WTC11 (cell line): Measurements from ENCODE around the gene ABI3. TPM values are rescaled to one million over a fixed set of nuclear protein-coding genes. Genes with fewer than 3 reads are reported as not detected.

Source experiments
- ATAC-seq: fragments of 200-7000 bp; cut with Tn5 transposase; 2 replicates; pipeline ENCODE4 v1.10.0; 2021; ENCODE audit warnings: mild to moderate bottlenecking, moderate library complexity
- CTCF ChIA-PET: fragments of 300-600 bp; sonication (Branson Sonifier 250); formaldehyde crosslinking; loops from one replicate; lab custom pipeline; 2021; ENCODE audit warnings: antibody characterized with exemption; lab: Charles Lee
- POLR2A ChIA-PET: fragments of 350-600 bp; sonication (Branson Sonifier 250); formaldehyde crosslinking; loops from one replicate; lab custom pipeline; 2021; ENCODE audit warnings: antibody characterized with exemption; lab: Charles Lee
- DNase-seq: peaks from one replicate; pipeline ENCODE4 v3.0.0; 2021; ENCODE audit warnings: low spot score
- H3K27ac Mint-ChIP-seq: 2 replicates; pipeline ENCODE4 v1.8.0; 2021; ENCODE audit warnings: mixed read lengths
- H3K27me3 Mint-ChIP-seq: 2 replicates; pipeline ENCODE4 v1.8.0; 2021; ENCODE audit warnings: low read depth, mild to moderate bottlenecking, moderate library complexity, mixed read lengths
- H3K36me3 Mint-ChIP-seq: 2 replicates; pipeline ENCODE4 v1.8.0; 2021; ENCODE audit warnings: mixed read lengths
- H3K4me1 Mint-ChIP-seq: 2 replicates; pipeline ENCODE4 v1.8.0; 2022; ENCODE audit warnings: mixed read lengths
- H3K4me3 Mint-ChIP-seq: 2 replicates; pipeline ENCODE4 v1.8.0; 2021; ENCODE audit warnings: mild to moderate bottlenecking, moderate library complexity, mixed read lengths
- H3K9me3 Mint-ChIP-seq: 2 replicates; pipeline ENCODE4 v1.8.0; 2021; ENCODE audit warnings: mixed read lengths
- ATF6 ChIP-seq: sonication (generic); formaldehyde crosslinking; IDR thresholded peaks from 2 replicates; pipeline ENCODE4 v1.8.1; 2023; ENCODE audit warnings: mild to moderate bottlenecking, missing genetic modification reagents
- CBFB ChIP-seq: sonication (generic); formaldehyde crosslinking; IDR thresholded peaks from 2 replicates; pipeline ENCODE4 v1.8.1; 2022; ENCODE audit warnings: mild to moderate bottlenecking, low read depth, missing genetic modification reagents
- HMGA2 ChIP-seq: fragments of 250-450 bp; sonication (Bioruptor Pico); IDR thresholded peaks from 2 replicates; pipeline ENCODE4 v1.4.0; 2021; ENCODE audit warnings: mild to moderate bottlenecking, moderate library complexity
- IRF2 ChIP-seq: sonication (generic); formaldehyde crosslinking; IDR thresholded peaks from 2 replicates; pipeline ENCODE4 v1.8.0; 2022; ENCODE audit warnings: low read depth, missing genetic modification reagents, borderline replicate concordance
- KAT7 ChIP-seq: sonication (generic); formaldehyde crosslinking; IDR thresholded peaks from 2 replicates; pipeline ENCODE4 v1.8.1; 2023; ENCODE audit warnings: missing genetic modification reagents, mild to moderate bottlenecking, borderline replicate concordance
- OVOL2 ChIP-seq: fragments of 250-450 bp; sonication (Bioruptor Pico); IDR thresholded peaks from 2 replicates; pipeline ENCODE4 v1.9.0; 2021; ENCODE audit warnings: mild to moderate bottlenecking, borderline replicate concordance
- SMAD3 ChIP-seq: sonication (generic); formaldehyde crosslinking; IDR thresholded peaks from 2 replicates; pipeline ENCODE4 v1.8.0; 2022; ENCODE audit warnings: missing genetic modification reagents, mild to moderate bottlenecking, borderline replicate concordance
- SMAD4 ChIP-seq: sonication (generic); formaldehyde crosslinking; IDR thresholded peaks from 2 replicates; pipeline ENCODE4 v1.8.0; 2022; ENCODE audit warnings: mild to moderate bottlenecking, missing genetic modification reagents
- USF2 ChIP-seq: sonication (generic); formaldehyde crosslinking; IDR thresholded peaks from 2 replicates; pipeline ENCODE4 v1.8.1; 2023; ENCODE audit warnings: mild to moderate bottlenecking, missing genetic modification reagents, moderate library complexity
- ZNF121 ChIP-seq: sonication (generic); formaldehyde crosslinking; IDR thresholded peaks from 2 replicates; pipeline ENCODE4 v1.8.0; 2023; ENCODE audit warnings: missing genetic modification reagents
- ZNF138 ChIP-seq: sonication (generic); formaldehyde crosslinking; conservative IDR thresholded peaks from 2 replicates; pipeline ENCODE4 v1.8.1; 2022; ENCODE audit warnings: mild to moderate bottlenecking, moderate library complexity, missing genetic modification reagents
- ZNF263 ChIP-seq: sonication (generic); formaldehyde crosslinking; IDR thresholded peaks from 2 replicates; pipeline ENCODE4 v1.8.1; 2022; ENCODE audit warnings: low read depth, mild to moderate bottlenecking, moderate library complexity, missing genetic modification reagents
- ZNF317 ChIP-seq: sonication (generic); formaldehyde crosslinking; IDR thresholded peaks from 2 replicates; pipeline ENCODE4 v1.8.1; 2023; ENCODE audit warnings: low read depth, mild to moderate bottlenecking, moderate library complexity, missing genetic modification reagents, borderline replicate concordance
- total RNA-seq: library from RNA; stranded (reverse); gene quantifications from 3 replicates; pipeline ENCODE4 v1.2.3, GENCODE V29; 2021
- TF ChIP-seq, protein P1 (sequence below): fragments of 250-450 bp; sonication (Bioruptor Pico); IDR thresholded peaks from 2 replicates; pipeline ENCODE4 v1.9.0; 2021; ENCODE audit warnings: mild to moderate bottlenecking
- TF ChIP-seq, protein P2 (sequence below): sonication (generic); formaldehyde crosslinking; IDR thresholded peaks from 2 replicates; pipeline ENCODE4 v1.8.0; 2022; ENCODE audit warnings: mild to moderate bottlenecking, missing genetic modification reagents
- TF ChIP-seq, protein P3 (sequence below): sonication (generic); formaldehyde crosslinking; IDR thresholded peaks from 2 replicates; pipeline ENCODE4 v1.8.1; 2022; ENCODE audit warnings: low read depth, mild to moderate bottlenecking, moderate library complexity, missing genetic modification reagents, borderline replicate concordance
- TF ChIP-seq, protein P4 (sequence below): sonication (generic); formaldehyde crosslinking; IDR thresholded peaks from 2 replicates; pipeline ENCODE4 v1.8.0; 2022; ENCODE audit warnings: mild to moderate bottlenecking, missing genetic modification reagents

ABI3 gene
- total RNA-seq, 1 experiment from 2014 or later: 1.5 TPM

GRCh38 chr17:49242813-49243212 lies 32.3 kb downstream of the ABI3 start (continued):
- TF ChIP-seq, protein P1, sequence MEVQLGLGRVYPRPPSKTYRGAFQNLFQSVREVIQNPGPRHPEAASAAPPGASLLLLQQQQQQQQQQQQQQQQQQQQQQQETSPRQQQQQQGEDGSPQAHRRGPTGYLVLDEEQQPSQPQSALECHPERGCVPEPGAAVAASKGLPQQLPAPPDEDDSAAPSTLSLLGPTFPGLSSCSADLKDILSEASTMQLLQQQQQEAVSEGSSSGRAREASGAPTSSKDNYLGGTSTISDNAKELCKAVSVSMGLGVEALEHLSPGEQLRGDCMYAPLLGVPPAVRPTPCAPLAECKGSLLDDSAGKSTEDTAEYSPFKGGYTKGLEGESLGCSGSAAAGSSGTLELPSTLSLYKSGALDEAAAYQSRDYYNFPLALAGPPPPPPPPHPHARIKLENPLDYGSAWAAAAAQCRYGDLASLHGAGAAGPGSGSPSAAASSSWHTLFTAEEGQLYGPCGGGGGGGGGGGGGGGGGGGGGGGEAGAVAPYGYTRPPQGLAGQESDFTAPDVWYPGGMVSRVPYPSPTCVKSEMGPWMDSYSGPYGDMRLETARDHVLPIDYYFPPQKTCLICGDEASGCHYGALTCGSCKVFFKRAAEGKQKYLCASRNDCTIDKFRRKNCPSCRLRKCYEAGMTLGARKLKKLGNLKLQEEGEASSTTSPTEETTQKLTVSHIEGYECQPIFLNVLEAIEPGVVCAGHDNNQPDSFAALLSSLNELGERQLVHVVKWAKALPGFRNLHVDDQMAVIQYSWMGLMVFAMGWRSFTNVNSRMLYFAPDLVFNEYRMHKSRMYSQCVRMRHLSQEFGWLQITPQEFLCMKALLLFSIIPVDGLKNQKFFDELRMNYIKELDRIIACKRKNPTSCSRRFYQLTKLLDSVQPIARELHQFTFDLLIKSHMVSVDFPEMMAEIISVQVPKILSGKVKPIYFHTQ (CRISPR knock-in tag): no peak
- TF ChIP-seq SMAD3 (CRISPR knock-in tag) (no peak), IRF2 (no peak), HMGA2 (no peak), USF2 (CRISPR knock-in tag) (no peak)
- TF ChIP-seq, all 79 proteins: peak for 0

DNA sequence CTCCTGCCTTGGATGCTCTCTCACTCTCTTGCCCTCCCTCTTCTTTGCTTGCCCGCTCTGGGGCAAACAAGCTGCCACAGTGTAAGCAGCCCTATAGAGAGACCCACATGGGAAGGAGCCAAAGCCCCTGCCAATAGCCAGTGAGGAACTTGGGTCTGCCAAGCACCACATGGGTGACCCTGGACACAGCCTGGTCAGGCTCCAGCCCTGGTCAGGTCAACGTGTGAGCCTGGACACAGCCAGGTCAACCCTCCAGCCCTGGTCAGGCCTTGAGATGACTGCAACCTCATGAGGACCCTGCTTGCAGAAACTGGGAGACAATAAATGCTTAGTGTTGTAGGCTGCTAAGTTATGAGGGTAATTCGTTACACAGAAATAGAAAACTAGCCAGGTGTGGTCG lies 34.3 kb downstream of the ABI3 start:
- Mint-ChIP-seq H3K27me3 (no peaks in the 10 kb centered on the region), H3K4me1 (no peaks in the 10 kb centered on the region), H3K4me3 (no peak overlapping the region), H3K36me3 (no peaks in the 10 kb centered on the region), H3K27ac (no peak overlapping the region), H3K9me3 (no peaks in the 10 kb centered on the region)
- ChIA-PET POLR2A (no interaction called here), CTCF (no interaction called here)
- TF ChIP-seq ZNF263 (CRISPR knock-in tag) (no peak), ZNF138 (CRISPR knock-in tag) (no peak), CBFB (CRISPR knock-in tag) (no peak), KAT7 (no peak), ATF6 (CRISPR knock-in tag) (no peak)
- TF ChIP-seq, protein P2, sequence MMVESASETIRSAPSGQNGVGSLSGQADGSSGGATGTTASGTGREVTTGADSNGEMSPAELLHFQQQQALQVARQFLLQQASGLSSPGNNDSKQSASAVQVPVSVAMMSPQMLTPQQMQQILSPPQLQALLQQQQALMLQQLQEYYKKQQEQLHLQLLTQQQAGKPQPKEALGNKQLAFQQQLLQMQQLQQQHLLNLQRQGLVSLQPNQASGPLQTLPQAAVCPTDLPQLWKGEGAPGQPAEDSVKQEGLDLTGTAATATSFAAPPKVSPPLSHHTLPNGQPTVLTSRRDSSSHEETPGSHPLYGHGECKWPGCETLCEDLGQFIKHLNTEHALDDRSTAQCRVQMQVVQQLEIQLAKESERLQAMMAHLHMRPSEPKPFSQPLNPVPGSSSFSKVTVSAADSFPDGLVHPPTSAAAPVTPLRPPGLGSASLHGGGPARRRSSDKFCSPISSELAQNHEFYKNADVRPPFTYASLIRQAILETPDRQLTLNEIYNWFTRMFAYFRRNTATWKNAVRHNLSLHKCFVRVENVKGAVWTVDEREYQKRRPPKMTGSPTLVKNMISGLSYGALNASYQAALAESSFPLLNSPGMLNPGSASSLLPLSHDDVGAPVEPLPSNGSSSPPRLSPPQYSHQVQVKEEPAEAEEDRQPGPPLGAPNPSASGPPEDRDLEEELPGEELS (CRISPR knock-in tag): no peak
- DNase-seq (no peak), ATAC-seq (no peak)

GRCh38 chr17:49247944-49248343 lies 37.4 kb downstream of the ABI3 start:
- H3K36me3 Mint-ChIP-seq: no peaks in the 10 kb centered on the region
- CTCF ChIA-PET: interaction anchor here (1.1 to 2.5 kb wide), 2 partner anchors 14 to 43 kb away, joined by 3 to 7 read pairs; no protein-coding TSS in a partner anchor
- no peak for ATAC-seq

More at GRCh38 chr17:49247944-49248343, 37.4 kb downstream of the ABI3 start:
- Mint-ChIP-seq H3K9me3 (no peaks in the 10 kb centered on the region), H3K27ac (no peak overlapping the region), H3K4me1 (no peaks in the 10 kb centered on the region), H3K27me3 (no peaks in the 10 kb centered on the region), H3K4me3 (no peak overlapping the region)
- POLR2A ChIA-PET: interaction anchor here (0.5 to 0.6 kb wide), 2 partner anchors 46 to 359 kb away, joined by 3 to 5 read pairs; no protein-coding TSS in a partner anchor
- DNase-seq: no peak
- TF ChIP-seq, protein P3, sequence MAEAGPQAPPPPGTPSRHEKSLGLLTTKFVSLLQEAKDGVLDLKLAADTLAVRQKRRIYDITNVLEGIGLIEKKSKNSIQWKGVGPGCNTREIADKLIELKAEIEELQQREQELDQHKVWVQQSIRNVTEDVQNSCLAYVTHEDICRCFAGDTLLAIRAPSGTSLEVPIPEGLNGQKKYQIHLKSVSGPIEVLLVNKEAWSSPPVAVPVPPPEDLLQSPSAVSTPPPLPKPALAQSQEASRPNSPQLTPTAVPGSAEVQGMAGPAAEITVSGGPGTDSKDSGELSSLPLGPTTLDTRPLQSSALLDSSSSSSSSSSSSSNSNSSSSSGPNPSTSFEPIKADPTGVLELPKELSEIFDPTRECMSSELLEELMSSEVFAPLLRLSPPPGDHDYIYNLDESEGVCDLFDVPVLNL (CRISPR knock-in tag): no peak
- TF ChIP-seq ZNF317 (CRISPR knock-in tag) (no peak), SMAD4 (CRISPR knock-in tag) (no peak), ZNF121 (CRISPR knock-in tag) (no peak), OVOL2 (no peak)
- TF ChIP-seq, protein P4, sequence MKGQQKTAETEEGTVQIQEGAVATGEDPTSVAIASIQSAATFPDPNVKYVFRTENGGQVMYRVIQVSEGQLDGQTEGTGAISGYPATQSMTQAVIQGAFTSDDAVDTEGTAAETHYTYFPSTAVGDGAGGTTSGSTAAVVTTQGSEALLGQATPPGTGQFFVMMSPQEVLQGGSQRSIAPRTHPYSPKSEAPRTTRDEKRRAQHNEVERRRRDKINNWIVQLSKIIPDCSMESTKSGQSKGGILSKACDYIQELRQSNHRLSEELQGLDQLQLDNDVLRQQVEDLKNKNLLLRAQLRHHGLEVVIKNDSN (CRISPR knock-in tag): no peak
